KMS-11 (cell line): Measurements from ENCODE around the gene FAAH2.
"Not testable (repeated sequence)": the region's sequence is repeated elsewhere in the genome, so short reads cannot be mapped to it uniquely, and the experiment has no call there.

Source experiments
- H2AFZ ChIP-seq: fragments of 200-600 bp; sonication (generic); 2 replicates; pipeline ENCODE4 v1.6.1; 2016; ENCODE audit warnings: antibody characterized with exemption, mixed run types, low read depth
- H3K27ac ChIP-seq: fragments of 200-600 bp; sonication (generic); 2 replicates; pipeline ENCODE4 v1.6.1; 2016; ENCODE audit warnings: mild to moderate bottlenecking, mixed run types
- H3K27me3 ChIP-seq: fragments of 200-600 bp; sonication (generic); 2 replicates; pipeline ENCODE4 v1.6.1; 2017; ENCODE audit warnings: mild to moderate bottlenecking, low read depth, mixed run types, moderate library complexity; ENCODE audit not compliant: insufficient read depth
- H3K36me3 ChIP-seq: fragments of 200-600 bp; sonication (generic); 2 replicates; pipeline ENCODE4 v1.6.1; 2017; ENCODE audit warnings: mild to moderate bottlenecking, mixed run types; ENCODE audit not compliant: insufficient read depth
- H3K4me1 ChIP-seq: fragments of 200-600 bp; sonication (generic); 2 replicates; pipeline ENCODE4 v1.6.1; 2016; ENCODE audit warnings: mild to moderate bottlenecking, low read depth, mixed run types; ENCODE audit not compliant: poor library complexity, severe bottlenecking
- H3K4me2 ChIP-seq: fragments of 200-600 bp; sonication (generic); 2 replicates; pipeline ENCODE4 v1.7.0; 2016; ENCODE audit warnings: mild to moderate bottlenecking, mixed run types
- H3K4me3 ChIP-seq: fragments of 200-600 bp; sonication (generic); IDR thresholded peaks from 2 replicates; pipeline ENCODE4 v1.6.1; 2017; ENCODE audit warnings: low read depth, low read length, mixed read lengths; ENCODE audit not compliant: insufficient read depth
- H3K79me2 ChIP-seq: fragments of 200-600 bp; sonication (generic); 2 replicates; pipeline ENCODE4 v1.6.1; 2016; ENCODE audit warnings: low read depth, mixed run types; ENCODE audit not compliant: insufficient read depth
- H3K9ac ChIP-seq: fragments of 200-600 bp; sonication (generic); 2 replicates; pipeline ENCODE4 v1.6.1; 2016; ENCODE audit warnings: mild to moderate bottlenecking, mixed run types
- H4K20me1 ChIP-seq: fragments of 200-600 bp; sonication (generic); 2 replicates; pipeline ENCODE4 v1.6.1; 2016; ENCODE audit warnings: mild to moderate bottlenecking, mixed run types; ENCODE audit not compliant: insufficient read depth
- CTCF ChIP-seq: fragments of 200-600 bp; sonication (generic); conservative IDR thresholded peaks from 2 replicates; pipeline ENCODE4 v1.6.1; 2017; ENCODE audit warnings: low read depth, mild to moderate bottlenecking, antibody characterized with exemption, low read length, moderate library complexity, mixed read lengths

The FAAH2 gene

GRCh38 chrX:57313583-57314215, 27.2 kb downstream of the FAAH2 start:
- no peak for TF ChIP-seq CTCF
- Histone ChIP-seq H2AFZ (no peak overlapping the region), H3K9ac (no peak overlapping the region), H3K27ac (no peak overlapping the region), H3K36me3 (no peaks in the 10 kb centered on the region), H4K20me1 (no peaks in the 10 kb centered on the region), H3K4me3 (no peak overlapping the region), H3K4me2 (no peak overlapping the region), H3K4me1 (no peaks in the 10 kb centered on the region), H3K79me2 (no peaks in the 10 kb centered on the region), H3K27me3 (no peaks in the 10 kb centered on the region)

- no peak overlapping the region for H3K27ac ChIP-seq
- H3K36me3 ChIP-seq: no peaks in the 10 kb centered on the region
- no peak overlapping the region for H3K9ac ChIP-seq
- no peaks in the 10 kb centered on the region for H3K79me2 ChIP-seq
- H2AFZ ChIP-seq: no peak overlapping the region
- H3K27me3 ChIP-seq: no peaks in the 10 kb centered on the region
- 0 out of 2 replicates have a peak, but pooled peaks have one; percentile 27 for TF ChIP-seq CTCF
- H3K4me1 ChIP-seq: no peaks in the 10 kb centered on the region
- no peak overlapping the region for H3K4me3 ChIP-seq
- no peak overlapping the region for H3K4me2 ChIP-seq
- no peaks in the 10 kb centered on the region for H4K20me1 ChIP-seq
Measured at GRCh38 chrX:57329008-57329407, 42.5 kb downstream of the FAAH2 start.

DNA sequence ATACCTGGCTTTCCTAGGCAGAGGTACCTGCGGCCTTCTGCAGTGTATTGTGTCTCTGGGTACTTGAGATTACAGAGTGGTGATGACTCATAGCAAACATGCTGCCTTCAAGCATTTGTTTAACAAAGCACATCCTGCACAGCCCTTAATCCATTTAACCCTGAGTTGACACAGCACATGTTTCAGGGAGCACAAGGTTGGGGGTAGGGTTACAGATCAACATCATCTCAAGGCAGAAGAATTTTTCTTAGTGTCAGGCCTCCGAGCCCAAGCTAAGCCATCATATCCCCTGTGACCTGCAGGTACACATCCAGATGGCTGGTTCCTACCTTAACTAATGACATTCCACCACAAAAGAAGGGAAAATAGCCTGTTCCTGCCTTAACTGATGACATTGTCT, 49.3 kb downstream of the FAAH2 start:
- H2AFZ ChIP-seq, H3K9ac ChIP-seq, H3K27me3 ChIP-seq, H3K36me3 ChIP-seq, H3K4me2 ChIP-seq, H3K27ac ChIP-seq, H3K79me2 ChIP-seq, H4K20me1 ChIP-seq, H3K4me3 ChIP-seq, H3K4me1 ChIP-seq: not testable (repeated sequence)

DNA sequence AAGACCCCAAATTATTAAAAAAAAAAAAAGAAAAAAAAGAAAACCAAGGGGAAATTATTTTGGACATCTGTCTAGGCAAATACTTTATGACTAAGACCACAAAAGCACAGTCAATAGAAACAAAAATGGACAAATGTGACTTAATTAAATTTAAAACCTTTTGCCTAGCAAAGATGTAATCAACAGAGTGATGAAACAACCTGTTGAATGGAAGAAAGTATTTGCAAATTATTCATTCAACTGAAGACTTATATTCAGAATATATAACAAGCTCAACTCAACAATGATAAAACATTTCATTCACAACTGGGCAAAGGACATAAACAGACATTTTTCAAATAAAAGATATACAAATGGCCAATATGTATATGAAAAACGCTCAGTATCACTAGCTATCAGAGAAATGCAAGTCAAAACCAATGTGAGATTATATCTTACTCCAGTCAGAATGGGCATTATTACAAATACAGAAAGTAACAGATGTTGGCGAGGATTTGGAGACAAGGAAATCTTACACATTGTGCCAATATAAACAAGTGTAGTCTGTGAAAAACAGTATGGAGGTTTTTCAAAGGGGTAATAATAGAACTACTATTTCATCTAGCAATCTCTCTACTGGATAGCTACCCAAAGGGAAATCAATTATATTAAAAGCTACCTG, 67.1 kb downstream of the FAAH2 start:
- Histone ChIP-seq H3K4me3 (no peak overlapping the region), H3K9ac (no peak overlapping the region), H3K4me1 (no peaks in the 10 kb centered on the region), H3K36me3 (no peaks in the 10 kb centered on the region), H3K27ac (no peak overlapping the region), H4K20me1 (no peaks in the 10 kb centered on the region), H3K79me2 (no peaks in the 10 kb centered on the region), H3K27me3 (no peaks in the 10 kb centered on the region), H3K4me2 (no peak overlapping the region), H2AFZ (no peak overlapping the region)
- no peak for TF ChIP-seq CTCF

DNA sequence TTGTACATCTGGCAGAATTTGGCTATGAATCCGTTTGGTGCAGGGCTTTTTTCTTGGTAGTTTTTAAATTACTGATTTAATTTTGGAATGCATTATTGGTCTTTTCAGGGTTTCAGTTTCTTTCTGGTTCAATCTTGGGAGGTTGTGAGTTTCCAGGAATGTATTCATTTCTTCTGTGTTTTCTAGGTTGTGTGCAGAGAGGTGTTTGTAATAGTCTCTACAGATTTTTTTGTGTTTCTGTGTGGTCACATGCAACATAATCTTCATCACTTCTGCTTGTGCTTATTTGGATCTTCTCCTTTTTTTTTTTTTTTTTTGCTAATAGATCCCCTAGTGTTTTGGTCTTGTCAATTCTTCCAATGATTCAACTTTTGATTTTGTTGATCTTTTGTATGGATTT, 77.6 kb downstream of the FAAH2 start:
- Histone ChIP-seq H3K36me3 (no peaks in the 10 kb centered on the region), H3K4me1 (peaks cover 19% of the 10 kb centered on the region), H3K79me2 (no peaks in the 10 kb centered on the region), H3K4me2 (no peak overlapping the region), H3K27me3 (no peaks in the 10 kb centered on the region), H2AFZ (no peak overlapping the region), H3K4me3 (no peak overlapping the region), H3K27ac (no peak overlapping the region), H3K9ac (no peak overlapping the region), H4K20me1 (no peaks in the 10 kb centered on the region)
- no peak for TF ChIP-seq CTCF
